HG03457 (cell line): ENCODE data around the gene SPTAN1.
A peak's percentile ranks its signal among the peaks of the same experiment; 100 is the strongest.
"Not testable (repeated sequence)": the region's sequence is repeated elsewhere in the genome, so short reads cannot be mapped to it uniquely, and the experiment has no call there.

ENCODE experiments used
- ATAC-seq: cut with Tn5 transposase; IDR thresholded peaks from one replicate; pipeline ENCODE4 v1.9.1; 2021; ENCODE audit warnings: moderate number of reproducible peaks; ENCODE audit not compliant: unreplicated experiment

Gene SPTAN1

GRCh38 chr9:128552153-128552743 lies at the start of gene SPTAN1:
Gene SPTAN1 (plus strand): TSS chr9:128552587. CDS start chr9:128566741, 14,154 bp downstream.
- peak; percentile 70 for ATAC-seq

GRCh38 chr9:128503415-128503825 lies 49.0 kb upstream of the SPTAN1 start:
- not testable (repeated sequence) for ATAC-seq

GRCh38 chr9:128503870-128504269 lies 48.5 kb upstream of the SPTAN1 start:
- ATAC-seq, result no peak

GRCh38 chr9:128504485-128505413 lies 47.6 kb upstream of the SPTAN1 start, which contains the start of gene GLE1:
Gene GLE1 (plus strand): TSS chr9:128504719. CDS start chr9:128504806, 87 bp downstream.
- ATAC-seq, result peak; percentile 78

- ATAC-seq, result no peak
Observed at GRCh38 chr9:128505414-128505765, 47.0 kb upstream of the SPTAN1 start.

- ATAC-seq, result not testable (repeated sequence)
Observed at GRCh38 chr9:128505906-128506305, 46.5 kb upstream of the SPTAN1 start.

- ATAC-seq, result no peak
Observed at GRCh38 chr9:128512820-128513219, 39.6 kb upstream of the SPTAN1 start.

GRCh38 chr9:128521956-128522355 lies 30.4 kb upstream of the SPTAN1 start:
- no peak for ATAC-seq

- ATAC-seq, result no peak
Observed at GRCh38 chr9:128523199-128523925, 29.0 kb upstream of the SPTAN1 start.

- no peak for ATAC-seq
Observed at GRCh38 chr9:128526720-128527119, 25.7 kb upstream of the SPTAN1 start.

- no peak for ATAC-seq
Observed at GRCh38 chr9:128528445-128529160, 23.8 kb upstream of the SPTAN1 start.

- ATAC-seq, result no peak
Observed at GRCh38 chr9:128529191-128529590, 23.2 kb upstream of the SPTAN1 start.

- ATAC-seq, result no peak
Observed at GRCh38 chr9:128532581-128532980, 19.8 kb upstream of the SPTAN1 start.

GRCh38 chr9:128540634-128541360 lies 11.6 kb upstream of the SPTAN1 start:
- no peak for ATAC-seq

- ATAC-seq, result no peak
Observed at GRCh38 chr9:128546504-128546903, 5.9 kb upstream of the SPTAN1 start.

GRCh38 chr9:128548876-128549275 lies 3.5 kb upstream of the SPTAN1 start:
- no peak for ATAC-seq

- no peak for ATAC-seq
Observed at GRCh38 chr9:128550226-128550625, 2.2 kb upstream of the SPTAN1 start.

- ATAC-seq, result no peak
Observed at GRCh38 chr9:128550770-128551656, 1.4 kb upstream of the SPTAN1 start.

- ATAC-seq, result no peak
Observed at GRCh38 chr9:128551657-128552152, 682 bp upstream of the SPTAN1 start.
